GM23338 (cell line): ENCODE measurements around the gene PDCD4. TPM values are rescaled to one million over a fixed set of nuclear protein-coding genes. Genes with fewer than 3 reads are reported as not detected.

ENCODE experiments used
- ATAC-seq: fragments of 200-7000 bp; cut with Tn5 transposase; 3 replicates; pipeline ENCODE4 v1.9.1; 2020
- DNase-seq: peaks from one replicate; pipeline ENCODE4 v3.0.0-alpha.2; 2015; ENCODE audit warnings: low spot score
- H2AFZ ChIP-seq: fragments of 200-600 bp; sonication (generic); 2 replicates; pipeline ENCODE4 v1.8.0; 2016; ENCODE audit warnings: antibody characterized with exemption, mild to moderate bottlenecking, moderate library complexity
- H3F3A ChIP-seq: fragments of 200-600 bp; sonication (generic); replicated peaks from 2 replicates; pipeline ENCODE4 v1.8.0; 2017; ENCODE audit warnings: antibody characterized with exemption, mixed run types, low read depth
- H3K27ac ChIP-seq: fragments of 200-600 bp; sonication (generic); 2 replicates; pipeline ENCODE4 v1.6.1; 2016; ENCODE audit warnings: low read depth
- H3K27me3 ChIP-seq: fragments of 200-600 bp; sonication (generic); 2 replicates; pipeline ENCODE4 v1.8.0; 2016; ENCODE audit warnings: mild to moderate bottlenecking, mixed run types, moderate library complexity; ENCODE audit not compliant: insufficient read depth
- H3K36me3 ChIP-seq: fragments of 200-600 bp; sonication (generic); 2 replicates; pipeline ENCODE4 v1.8.0; 2016; ENCODE audit warnings: mild to moderate bottlenecking; ENCODE audit not compliant: insufficient read depth
- H3K4me1 ChIP-seq: fragments of 200-600 bp; sonication (generic); 2 replicates; pipeline ENCODE4 v1.8.0; 2016; ENCODE audit warnings: mild to moderate bottlenecking, moderate library complexity; ENCODE audit not compliant: insufficient read depth
- H3K4me2 ChIP-seq: fragments of 200-600 bp; sonication (generic); 2 replicates; pipeline ENCODE4 v1.7.1; 2017; ENCODE audit warnings: mixed run types
- H3K4me3 ChIP-seq: fragments of 200-600 bp; sonication (generic); 2 replicates; pipeline ENCODE4 v1.6.1; 2016; ENCODE audit warnings: mixed run types
- H3K79me2 ChIP-seq: fragments of 200-600 bp; sonication (generic); replicated peaks from 2 replicates; pipeline ENCODE4 v1.8.0; 2017; ENCODE audit warnings: mild to moderate bottlenecking; ENCODE audit not compliant: insufficient read depth
- H3K9me2 ChIP-seq: fragments of 200-600 bp; sonication (generic); 2 replicates; pipeline ENCODE4 v1.8.0; 2017; ENCODE audit not compliant: insufficient read depth
- H4K20me1 ChIP-seq: fragments of 200-600 bp; sonication (generic); replicated peaks from 2 replicates; pipeline ENCODE4 v1.8.0; 2017; ENCODE audit warnings: mild to moderate bottlenecking; ENCODE audit not compliant: insufficient read depth
- H3K27ac Mint-ChIP-seq: 2 replicates; pipeline ENCODE4 v1.8.0; 2020; ENCODE audit warnings: inconsistent platforms, mild to moderate bottlenecking, moderate library complexity, mixed read lengths
- H3K27me3 Mint-ChIP-seq: 3 replicates; pipeline ENCODE4 v1.8.0; 2022; ENCODE audit warnings: low read depth, mild to moderate bottlenecking, moderate library complexity, mixed read lengths, inconsistent platforms; ENCODE audit not compliant: insufficient read depth, poor library complexity
- H3K36me3 Mint-ChIP-seq: 3 replicates; pipeline ENCODE4 v1.8.0; 2021; ENCODE audit warnings: low read depth, mild to moderate bottlenecking, inconsistent platforms, moderate library complexity, mixed read lengths
- H3K4me1 Mint-ChIP-seq: 3 replicates; pipeline ENCODE4 v1.8.0; 2020; ENCODE audit warnings: mild to moderate bottlenecking, inconsistent platforms, mixed read lengths
- H3K4me3 Mint-ChIP-seq: 3 replicates; pipeline ENCODE4 v1.8.0; 2021; ENCODE audit warnings: moderate library complexity, mild to moderate bottlenecking, inconsistent platforms, mixed read lengths
- H3K9me3 Mint-ChIP-seq: 3 replicates; pipeline ENCODE4 v1.8.0; 2020; ENCODE audit warnings: moderate library complexity, mild to moderate bottlenecking, inconsistent platforms, mixed read lengths
- CREB1 ChIP-seq: fragments of 250-450 bp; sonication (Bioruptor Pico); IDR thresholded peaks from 2 replicates; pipeline ENCODE4 v1.5.0; 2020; ENCODE audit warnings: low read depth, mild to moderate bottlenecking, moderate library complexity
- EZH2phosphoT487 ChIP-seq: fragments of 200-600 bp; sonication (generic); IDR thresholded peaks from one replicate; pipeline ENCODE4 v1.8.1; 2018; ENCODE audit warnings: antibody characterized with exemption; ENCODE audit not compliant: unreplicated experiment
- JUNB ChIP-seq: IDR thresholded peaks from one replicate; pipeline ENCODE4 v1.6.1; 2016; ENCODE audit warnings: antibody characterized with exemption; ENCODE audit not compliant: unreplicated experiment
- NANOG ChIP-seq: IDR thresholded peaks from 2 replicates; pipeline ENCODE4 v1.6.1; 2016; ENCODE audit warnings: antibody characterized with exemption, borderline replicate concordance
- POLR2AphosphoS5 ChIP-seq: IDR thresholded peaks from 2 replicates; pipeline ENCODE4 v1.6.1; 2016; ENCODE audit warnings: antibody characterized with exemption, low read depth
- STAT1 ChIP-seq: IDR thresholded peaks from one replicate; pipeline ENCODE4 v1.6.1; 2016; ENCODE audit warnings: antibody characterized with exemption; ENCODE audit not compliant: unreplicated experiment
- ZNF114 ChIP-seq: fragments of 250-450 bp; sonication (Bioruptor Pico); IDR thresholded peaks from 2 replicates; pipeline ENCODE4 v1.5.0; 2020; ENCODE audit warnings: mild to moderate bottlenecking, moderate library complexity
- polyA plus RNA-seq: library from polyadenylated mRNA; unstranded; fragments of >200 nt; fragmentation: Nextera tagmentation; extraction: Ambion mirVana; gene quantifications from 2 replicates; pipeline ENCODE4 v1.2.1, GENCODE V29; 2016
- total RNA-seq: library from RNA; depleted of rRNA; stranded (reverse); fragments of >200 nt; shearing (Covaris generic); gene quantifications from 2 replicates; pipeline ENCODE4 v1.2.3, GENCODE V29; 2014; rRNA removed
- TF ChIP-seq, protein P1 (sequence below): IDR thresholded peaks from one replicate; pipeline ENCODE4 v1.6.1; 2018; ENCODE audit warnings: antibody characterized with exemption; ENCODE audit not compliant: unreplicated experiment

PDCD4 gene
- total and polyA plus RNA-seq, 2 experiments from 2014 or later = 10.1 to 18.0 TPM

- TF ChIP-seq NANOG (no peak), ZNF114 (no peak), STAT1 (no peak), JUNB (no peak), CREB1 (no peak), POLR2AphosphoS5 (no peak), EZH2phosphoT487 (no peak)
- TF ChIP-seq, protein P1, sequence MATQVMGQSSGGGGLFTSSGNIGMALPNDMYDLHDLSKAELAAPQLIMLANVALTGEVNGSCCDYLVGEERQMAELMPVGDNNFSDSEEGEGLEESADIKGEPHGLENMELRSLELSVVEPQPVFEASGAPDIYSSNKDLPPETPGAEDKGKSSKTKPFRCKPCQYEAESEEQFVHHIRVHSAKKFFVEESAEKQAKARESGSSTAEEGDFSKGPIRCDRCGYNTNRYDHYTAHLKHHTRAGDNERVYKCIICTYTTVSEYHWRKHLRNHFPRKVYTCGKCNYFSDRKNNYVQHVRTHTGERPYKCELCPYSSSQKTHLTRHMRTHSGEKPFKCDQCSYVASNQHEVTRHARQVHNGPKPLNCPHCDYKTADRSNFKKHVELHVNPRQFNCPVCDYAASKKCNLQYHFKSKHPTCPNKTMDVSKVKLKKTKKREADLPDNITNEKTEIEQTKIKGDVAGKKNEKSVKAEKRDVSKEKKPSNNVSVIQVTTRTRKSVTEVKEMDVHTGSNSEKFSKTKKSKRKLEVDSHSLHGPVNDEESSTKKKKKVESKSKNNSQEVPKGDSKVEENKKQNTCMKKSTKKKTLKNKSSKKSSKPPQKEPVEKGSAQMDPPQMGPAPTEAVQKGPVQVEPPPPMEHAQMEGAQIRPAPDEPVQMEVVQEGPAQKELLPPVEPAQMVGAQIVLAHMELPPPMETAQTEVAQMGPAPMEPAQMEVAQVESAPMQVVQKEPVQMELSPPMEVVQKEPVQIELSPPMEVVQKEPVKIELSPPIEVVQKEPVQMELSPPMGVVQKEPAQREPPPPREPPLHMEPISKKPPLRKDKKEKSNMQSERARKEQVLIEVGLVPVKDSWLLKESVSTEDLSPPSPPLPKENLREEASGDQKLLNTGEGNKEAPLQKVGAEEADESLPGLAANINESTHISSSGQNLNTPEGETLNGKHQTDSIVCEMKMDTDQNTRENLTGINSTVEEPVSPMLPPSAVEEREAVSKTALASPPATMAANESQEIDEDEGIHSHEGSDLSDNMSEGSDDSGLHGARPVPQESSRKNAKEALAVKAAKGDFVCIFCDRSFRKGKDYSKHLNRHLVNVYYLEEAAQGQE = no peak
- Histone ChIP-seq H3K27me3 (no peaks in the 10 kb centered on the region), H4K20me1 (peaks cover 8% of the 10 kb centered on the region), H2AFZ (no peak overlapping the region), H3K79me2 (peaks cover 59% of the 10 kb centered on the region), H3K9me2 (no peaks in the 10 kb centered on the region), H3K36me3 (no peaks in the 10 kb centered on the region), H3K4me1 (peaks cover 20% of the 10 kb centered on the region), H3K4me2 (no peak overlapping the region), H3K27ac (no peak overlapping the region), H3K4me3 (no peak overlapping the region), H3F3A (no peaks in the 10 kb centered on the region)
- DNase-seq = no peak
- no peaks in the 10 kb centered on the region for H3K9me3 Mint-ChIP-seq
- H3K27ac Mint-ChIP-seq = peak overlapping the region; percentile 60
- H3K4me1 Mint-ChIP-seq = peaks cover 28% of the 10 kb centered on the region
- peaks cover 2% of the 10 kb centered on the region for H3K27me3 Mint-ChIP-seq
- H3K4me3 Mint-ChIP-seq = no peak overlapping the region
- no peak for ATAC-seq
- H3K36me3 Mint-ChIP-seq = peaks cover under 1% of the 10 kb centered on the region; the same call in 2 of the 3 replicates
Measured at GRCh38 chr10:110947061-110947595, 75.4 kb downstream of the PDCD4 start.

Other genes starting within 250 kb of the PDCD4 start
- 0.04 and 0.17 TPM in 2 replicates for gene RBM20, start 227.6 kb upstream of the PDCD4 start, total RNA-seq
- 0.03 and 0.05 TPM in 2 replicates for gene RBM20, start 227.6 kb upstream of the PDCD4 start, polyA plus RNA-seq
- 14.8 and 20.6 TPM in 2 replicates for gene BBIP1, start 47.3 kb downstream of the PDCD4 start, total RNA-seq
- gene BBIP1, start 47.3 kb downstream of the PDCD4 start, polyA plus RNA-seq = 50.6 and 56.5 TPM in 2 replicates
- gene SHOC2, start 47.7 kb downstream of the PDCD4 start, total RNA-seq = 23.3 and 30.6 TPM in 2 replicates
- gene SHOC2, start 47.7 kb downstream of the PDCD4 start, polyA plus RNA-seq = 29.9 and 33.3 TPM in 2 replicates
- gene ADRA2A, start 205.1 kb downstream of the PDCD4 start, total RNA-seq = 1.8 and 2.5 TPM in 2 replicates
- gene ADRA2A, start 205.1 kb downstream of the PDCD4 start, polyA plus RNA-seq = 0.60 and 0.61 TPM in 2 replicates